Activated CD8-positive, alpha-beta T cell treated with anti-CD3 and anti-CD28 coated beads for 36 hours (primary cell): ENCODE data around the gene ALDH1B1. TPM values are rescaled to one million over a fixed set of nuclear protein-coding genes. Genes with fewer than 3 reads are reported as not detected.

Experiments
- ATAC-seq: fragments of 200-7000 bp; cut with Tn5 transposase; one replicate; pipeline ENCODE4 v1.10.0; 2021; ENCODE audit warnings: mild to moderate bottlenecking, moderate library complexity
- CTCF ChIA-PET: fragments of 350-600 bp; sonication (Branson Sonifier 250); formaldehyde crosslinking; loops from one replicate; lab custom pipeline; 2021; ENCODE audit warnings: antibody characterized with exemption; lab: Charles Lee
- POLR2A ChIA-PET: fragments of 350-600 bp; sonication (Branson Sonifier 250); formaldehyde crosslinking; loops from one replicate; lab custom pipeline; 2021; ENCODE audit warnings: antibody characterized with exemption; lab: Charles Lee
- DNase-seq: peaks from one replicate; pipeline ENCODE4 v3.0.0-alpha.2; 2020
- H3K27ac Mint-ChIP-seq: one replicate; pipeline ENCODE4 v1.8.0; 2021; ENCODE audit warnings: mild to moderate bottlenecking, mixed read lengths
- H3K27me3 Mint-ChIP-seq: one replicate; pipeline ENCODE4 v1.8.0; 2021; ENCODE audit warnings: mixed read lengths
- H3K36me3 Mint-ChIP-seq: one replicate; pipeline ENCODE4 v1.8.0; 2021; ENCODE audit warnings: low read depth, mixed read lengths
- H3K4me1 Mint-ChIP-seq: one replicate; pipeline ENCODE4 v1.8.0; 2021; ENCODE audit warnings: low read depth, mixed read lengths
- H3K4me3 Mint-ChIP-seq: one replicate; pipeline ENCODE4 v1.8.0; 2021; ENCODE audit warnings: mild to moderate bottlenecking, moderate library complexity, mixed read lengths
- H3K9me3 Mint-ChIP-seq: one replicate; pipeline ENCODE4 v1.8.0; 2021; ENCODE audit warnings: mixed read lengths
- intact Hi-C: fragments of 100-400 bp; cut with micrococcal nuclease; formaldehyde crosslinking; loops from one replicate; pipeline ENCODE4 v1.10.0; 2022
- total RNA-seq, 2 experiments: library from RNA; stranded (reverse); gene quantifications; one replicate each; pipeline ENCODE4 v1.2.3, GENCODE V29; 2021
- TF ChIP-seq, protein P1 (sequence below): fragments of 200-600 bp; IDR thresholded peaks from one replicate; pipeline ENCODE4 v1.8.0; 2022; ENCODE audit warnings: antibody characterized with exemption, mild to moderate bottlenecking

The ALDH1B1 gene
- total RNA-seq, 2 experiments from 2014 or later: 23.9 to 26.5 TPM

DNA sequence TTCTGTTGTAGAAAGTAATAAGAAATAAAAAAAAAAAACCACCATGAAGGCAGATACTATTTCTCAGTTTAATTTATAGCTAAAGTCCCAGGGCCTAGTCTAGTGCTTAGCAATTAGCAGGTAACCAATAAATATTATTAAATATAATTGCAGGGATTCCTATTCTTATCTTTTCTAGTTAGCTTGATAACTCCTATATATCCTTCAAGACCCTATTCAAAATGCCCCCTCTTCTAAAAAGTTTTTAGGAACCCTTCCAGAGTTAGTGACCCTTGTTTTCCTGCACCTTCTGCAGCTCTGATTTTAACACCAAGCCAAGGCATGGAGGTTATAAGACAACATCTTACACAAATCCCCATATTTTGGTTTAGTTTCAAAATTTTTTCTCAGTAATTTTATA, 24.6 kb upstream of the ALDH1B1 start:
- Mint-ChIP-seq H3K27me3 (peaks cover 8% of the 10 kb centered on the region), H3K4me3 (no peak overlapping the region), H3K36me3 (no peaks in the 10 kb centered on the region), H3K9me3 (no peaks in the 10 kb centered on the region), H3K4me1 (peaks cover 4% of the 10 kb centered on the region), H3K27ac (no peak overlapping the region)
- intact Hi-C loops: loop anchor here (10.0 kb wide), 1 partner anchor 283 kb away; no protein-coding TSS in a partner anchor
- ChIA-PET POLR2A (no interaction called here), CTCF (no interaction called here)
- DNase-seq (no peak), ATAC-seq (no peak)
- TF ChIP-seq, protein P1, sequence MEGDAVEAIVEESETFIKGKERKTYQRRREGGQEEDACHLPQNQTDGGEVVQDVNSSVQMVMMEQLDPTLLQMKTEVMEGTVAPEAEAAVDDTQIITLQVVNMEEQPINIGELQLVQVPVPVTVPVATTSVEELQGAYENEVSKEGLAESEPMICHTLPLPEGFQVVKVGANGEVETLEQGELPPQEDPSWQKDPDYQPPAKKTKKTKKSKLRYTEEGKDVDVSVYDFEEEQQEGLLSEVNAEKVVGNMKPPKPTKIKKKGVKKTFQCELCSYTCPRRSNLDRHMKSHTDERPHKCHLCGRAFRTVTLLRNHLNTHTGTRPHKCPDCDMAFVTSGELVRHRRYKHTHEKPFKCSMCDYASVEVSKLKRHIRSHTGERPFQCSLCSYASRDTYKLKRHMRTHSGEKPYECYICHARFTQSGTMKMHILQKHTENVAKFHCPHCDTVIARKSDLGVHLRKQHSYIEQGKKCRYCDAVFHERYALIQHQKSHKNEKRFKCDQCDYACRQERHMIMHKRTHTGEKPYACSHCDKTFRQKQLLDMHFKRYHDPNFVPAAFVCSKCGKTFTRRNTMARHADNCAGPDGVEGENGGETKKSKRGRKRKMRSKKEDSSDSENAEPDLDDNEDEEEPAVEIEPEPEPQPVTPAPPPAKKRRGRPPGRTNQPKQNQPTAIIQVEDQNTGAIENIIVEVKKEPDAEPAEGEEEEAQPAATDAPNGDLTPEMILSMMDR: no peak

GRCh38 chr9:38368731-38369130, 23.8 kb upstream of the ALDH1B1 start:
- no peak for DNase-seq
- intact Hi-C loops: loop anchor here (10.0 kb wide), 1 partner anchor 284 kb away; no protein-coding TSS in a partner anchor
- TF ChIP-seq, protein P1: no peak
- Mint-ChIP-seq H3K4me1 (no peaks in the 10 kb centered on the region), H3K4me3 (no peak overlapping the region), H3K27me3 (peaks cover 8% of the 10 kb centered on the region), H3K27ac (no peak overlapping the region), H3K9me3 (no peaks in the 10 kb centered on the region), H3K36me3 (no peaks in the 10 kb centered on the region)
- CTCF ChIA-PET: no interaction called here
- POLR2A ChIA-PET: no interaction called here
- no peak for ATAC-seq

DNA sequence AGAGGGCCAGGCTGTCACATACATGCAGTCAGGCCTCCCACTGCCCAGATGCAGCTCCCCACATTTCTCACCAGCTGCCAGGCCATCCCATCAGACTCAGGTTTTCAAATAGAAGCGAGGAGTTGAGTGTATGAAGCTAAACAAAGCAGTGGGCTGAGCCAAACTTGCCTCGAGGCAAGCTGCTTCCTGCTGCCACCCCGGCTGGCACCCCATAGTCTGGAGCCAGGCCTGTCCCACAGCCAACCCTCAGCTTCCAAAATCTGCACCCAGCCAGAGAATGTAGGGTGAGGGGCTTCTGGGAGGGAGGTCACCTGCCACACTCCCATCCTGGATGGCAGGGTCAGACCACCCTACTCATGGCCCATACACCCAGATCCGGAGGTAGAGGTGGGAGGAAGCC, 22.3 kb upstream of the ALDH1B1 start:
- DNase-seq: no peak
- ChIA-PET POLR2A (interaction anchor here (0.9 kb wide), 1 partner anchor 48 kb away, joined by 3 read pairs; no protein-coding TSS in a partner anchor), CTCF (interaction anchor here (0.6 to 1.0 kb wide), 3 partner anchors 9 to 281 kb away, joined by 3 to 4 read pairs (median 4); no protein-coding TSS in a partner anchor)
- H3K9me3 Mint-ChIP-seq: no peaks in the 10 kb centered on the region
- H3K27ac Mint-ChIP-seq: no peak overlapping the region
- no peaks in the 10 kb centered on the region for H3K4me1 Mint-ChIP-seq
- intact Hi-C loops: no loop called here
- H3K27me3 Mint-ChIP-seq: peaks cover 6% of the 10 kb centered on the region
- no peak overlapping the region for H3K4me3 Mint-ChIP-seq
- H3K36me3 Mint-ChIP-seq: no peaks in the 10 kb centered on the region
- TF ChIP-seq, protein P1: no peak
- no peak for ATAC-seq

DNA sequence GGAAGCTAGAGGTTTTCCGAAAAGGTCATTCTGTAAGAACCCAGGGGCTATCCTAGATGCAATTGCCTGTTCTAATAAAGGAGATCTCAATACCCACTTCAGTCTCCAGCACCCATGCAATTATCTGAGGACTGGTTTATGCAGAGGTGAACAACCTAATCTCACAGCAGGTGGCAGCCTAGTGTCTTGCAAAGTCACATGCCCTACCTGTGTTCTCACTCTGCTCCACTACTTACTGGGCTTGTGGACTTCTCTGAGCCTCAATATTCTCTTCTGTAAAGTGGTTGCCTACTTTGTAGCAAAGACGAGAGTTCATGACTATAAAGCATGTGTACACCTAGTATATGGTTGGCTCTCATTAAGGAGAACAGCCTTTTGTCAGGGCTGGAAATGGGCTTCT, 21.0 kb upstream of the ALDH1B1 start:
- H3K27ac Mint-ChIP-seq: no peak overlapping the region
- intact Hi-C loops: no loop called here
- H3K27me3 Mint-ChIP-seq: peaks cover 5% of the 10 kb centered on the region
- H3K36me3 Mint-ChIP-seq: no peaks in the 10 kb centered on the region
- DNase-seq: peak; percentile 46
- H3K4me1 Mint-ChIP-seq: no peaks in the 10 kb centered on the region
- ATAC-seq: peak; percentile 53
- ChIA-PET POLR2A (interaction anchor here (0.6 kb wide), 1 partner anchor 441 kb away, joined by 3 read pairs; no protein-coding TSS in a partner anchor), CTCF (no interaction called here)
- H3K9me3 Mint-ChIP-seq: no peaks in the 10 kb centered on the region
- H3K4me3 Mint-ChIP-seq: no peak overlapping the region
- TF ChIP-seq, protein P1: no peak

DNA sequence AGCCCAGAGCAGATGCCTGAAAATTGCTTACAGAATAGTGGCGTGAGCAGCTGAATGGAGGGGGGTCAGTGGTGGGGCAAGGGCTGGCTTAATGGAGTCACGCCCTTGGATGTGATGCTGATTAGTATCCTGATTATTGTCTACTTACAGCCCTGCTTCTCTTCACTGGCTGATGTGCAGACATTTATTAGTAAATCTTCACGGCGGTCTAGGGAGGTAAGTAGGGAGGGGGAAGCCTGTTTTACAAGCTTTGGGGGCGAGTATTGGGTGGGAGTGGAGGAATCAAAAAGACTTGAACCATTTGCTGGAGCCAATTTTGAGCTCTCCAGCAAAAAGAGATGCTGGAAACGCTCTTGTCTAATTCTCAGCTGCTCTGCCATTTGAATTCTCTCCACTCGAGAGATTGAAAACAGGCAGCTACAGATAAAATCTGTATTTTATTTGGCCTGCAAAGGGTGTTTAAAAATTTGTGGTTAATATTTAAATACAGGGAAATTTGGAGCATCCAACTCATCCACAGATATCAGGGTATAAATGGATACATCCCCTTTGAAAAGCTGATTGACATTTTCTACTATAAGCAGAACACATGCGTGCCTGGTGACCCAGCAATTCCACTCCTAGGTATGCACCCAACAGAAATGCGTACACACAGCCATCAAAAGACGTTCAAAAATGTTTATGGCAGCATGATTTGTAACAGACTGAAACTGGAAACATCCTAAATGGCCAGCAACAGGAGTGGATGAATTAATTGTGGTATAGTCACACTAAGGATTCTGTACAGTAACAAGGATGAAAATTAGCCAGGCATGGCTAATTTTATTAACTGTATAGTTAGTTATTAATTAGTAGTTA, 19.5 kb upstream of the ALDH1B1 start:
- POLR2A ChIA-PET: no interaction called here

More for the DNA sequence above, 19.5 kb upstream of the ALDH1B1 start:
- TF ChIP-seq, protein P1: no peak
- DNase-seq (no peak), ATAC-seq (no peak)
- Mint-ChIP-seq H3K4me3 (no peak overlapping the region), H3K27ac (no peak overlapping the region), H3K9me3 (no peaks in the 10 kb centered on the region), H3K27me3 (peaks cover 5% of the 10 kb centered on the region), H3K36me3 (no peaks in the 10 kb centered on the region), H3K4me1 (no peaks in the 10 kb centered on the region)
- CTCF ChIA-PET: interaction anchor here (1.1 kb wide), 1 partner anchor 9 kb away, joined by 4 read pairs; no protein-coding TSS in a partner anchor
- intact Hi-C loops: no loop called here
